NCI-H82 treated with DMSO at 0.1 percent for 48 hours (cell line): ENCODE measurements around the gene RNPEPL1.

Experiments
- DNase-seq: peaks from one replicate; lab custom pipeline; 2025; ENCODE audit not compliant: unreplicated experiment; lab: John Stamatoyannopoulos, UW

RNPEPL1 gene

GRCh38 chr2:240564561-240565332 lies 3.5 kb upstream of the RNPEPL1 start:
- no peak for DNase-seq

- no peak for DNase-seq
Observed at GRCh38 chr2:240565333-240566202, 2.7 kb upstream of the RNPEPL1 start.

- DNase-seq, result peak; percentile 63
Observed at GRCh38 chr2:240566203-240567136, 1.8 kb upstream of the RNPEPL1 start.

DNA sequence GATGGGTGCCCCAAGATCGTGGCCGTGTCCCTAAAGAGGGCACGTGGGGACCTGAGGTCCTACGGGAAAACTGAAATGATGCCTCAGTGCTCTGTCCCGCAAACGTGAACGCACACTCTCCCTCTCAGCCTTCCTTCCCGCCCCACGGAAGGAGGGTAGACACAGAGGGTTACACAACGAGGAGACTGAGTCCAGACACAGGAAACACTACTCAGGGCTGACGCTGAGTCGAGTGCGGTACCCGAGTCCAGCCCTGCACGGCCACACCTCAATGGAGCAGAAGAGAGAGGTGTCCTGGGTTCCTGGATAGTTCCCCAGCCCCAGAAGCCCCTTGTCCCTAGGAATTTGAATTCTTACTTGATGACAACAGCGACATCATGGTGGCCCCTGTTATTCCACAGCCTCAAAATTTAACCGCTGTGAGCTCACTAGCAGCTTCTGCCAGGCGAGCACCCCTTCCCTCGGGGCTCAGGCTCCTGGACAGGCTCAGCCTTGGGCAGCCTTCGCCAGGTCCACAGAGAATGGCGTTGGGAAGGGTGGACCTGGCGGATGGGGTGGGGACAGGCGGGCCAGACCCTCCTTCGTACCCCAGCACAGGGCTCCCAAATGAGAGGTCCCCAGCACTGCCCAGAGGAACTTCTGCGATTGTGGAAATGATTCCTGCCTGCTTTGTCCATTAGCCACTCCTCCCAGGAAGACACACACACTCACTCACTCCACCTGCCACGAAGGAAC lies 980 bp upstream of the RNPEPL1 start:
- DNase-seq, result no peak

DNA sequence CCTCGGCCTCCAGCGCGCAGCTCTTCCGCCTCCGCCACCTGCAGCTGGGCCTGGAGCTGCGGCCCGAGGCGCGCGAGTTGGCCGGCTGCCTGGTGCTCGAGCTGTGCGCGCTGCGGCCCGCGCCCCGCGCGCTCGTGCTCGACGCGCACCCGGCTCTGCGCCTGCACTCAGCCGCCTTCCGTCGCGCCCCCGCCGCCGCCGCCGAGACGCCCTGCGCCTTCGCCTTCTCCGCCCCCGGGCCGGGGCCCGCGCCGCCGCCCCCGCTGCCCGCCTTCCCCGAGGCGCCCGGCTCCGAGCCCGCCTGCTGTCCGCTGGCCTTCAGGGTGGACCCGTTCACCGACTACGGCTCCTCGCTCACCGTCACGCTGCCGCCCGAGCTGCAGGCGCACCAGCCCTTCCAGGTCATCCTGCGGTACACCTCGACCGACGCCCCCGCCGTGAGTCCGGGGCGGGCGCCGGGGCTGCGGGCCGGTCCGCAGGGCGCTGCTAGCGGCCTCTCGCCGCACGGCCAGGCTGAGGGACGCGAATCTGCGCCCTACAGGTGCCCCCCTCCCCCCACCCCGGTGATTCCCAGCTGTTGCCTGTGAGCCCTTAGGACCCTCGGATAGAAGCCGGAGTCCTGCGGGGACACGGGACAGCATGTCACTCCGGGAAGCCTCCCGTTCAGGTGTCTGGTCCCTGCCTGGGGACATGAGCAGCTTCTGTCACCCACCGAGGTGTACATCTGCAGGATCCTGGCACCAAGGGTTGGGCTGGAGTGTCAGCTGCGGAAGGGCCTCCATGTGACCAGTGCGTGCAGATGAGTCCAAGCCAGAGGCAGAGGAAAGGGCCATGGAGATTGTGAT lies 616 bp downstream of the RNPEPL1 start:
- DNase-seq, result no peak

DNA sequence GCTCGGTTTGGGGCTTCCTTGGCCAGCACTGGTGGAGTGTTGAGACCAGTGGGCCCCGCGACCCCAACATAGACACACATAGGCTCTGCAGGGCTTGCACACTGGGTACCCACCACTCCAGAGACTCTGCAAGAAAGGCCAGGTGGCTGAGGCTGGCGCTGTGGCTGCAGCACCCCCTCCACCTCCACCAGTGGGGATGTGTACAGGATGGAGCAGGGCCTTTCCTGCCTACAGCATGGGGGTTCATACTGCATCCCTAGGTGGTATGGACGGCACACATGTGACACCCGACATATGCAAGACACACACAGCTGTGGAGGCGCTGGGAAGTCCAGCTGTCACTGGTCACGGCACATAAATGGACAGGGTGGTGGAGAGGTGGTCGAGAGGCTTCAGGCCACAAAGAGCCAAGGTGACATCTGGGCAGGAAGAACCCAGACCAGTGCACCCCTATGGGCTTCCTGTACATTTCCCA lies 1.3 kb downstream of the RNPEPL1 start:
- no peak for DNase-seq

DNA sequence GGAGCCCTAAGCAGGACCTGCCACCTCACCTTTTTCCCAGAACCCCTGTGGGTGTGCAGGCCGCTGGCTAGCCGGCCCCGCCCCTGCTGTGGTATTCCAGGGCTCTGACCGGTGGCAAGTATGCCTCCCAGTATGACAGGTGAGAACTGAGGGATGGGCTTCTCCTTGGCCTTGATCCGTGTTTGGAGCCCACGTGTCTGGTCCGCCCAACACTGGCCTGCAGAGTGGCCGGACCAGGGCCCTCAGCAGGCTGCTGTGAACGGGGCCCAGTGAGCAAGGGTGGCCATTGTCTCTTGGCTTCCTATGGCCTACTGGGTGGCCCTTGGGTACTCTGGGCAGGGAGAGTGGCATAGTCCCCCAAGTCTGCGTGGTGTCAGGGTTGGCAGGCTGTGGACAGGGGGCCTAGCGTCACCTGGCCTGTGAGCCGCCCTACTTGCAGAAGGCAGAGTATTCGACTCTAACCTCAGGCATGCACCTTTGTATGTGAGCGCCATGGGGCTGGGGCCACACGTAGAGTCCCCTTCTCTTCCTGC lies 1.8 kb downstream of the RNPEPL1 start:
- DNase-seq, result no peak

GRCh38 chr2:240570531-240571313 lies 2.4 kb downstream of the RNPEPL1 start:
- no peak for DNase-seq

DNA sequence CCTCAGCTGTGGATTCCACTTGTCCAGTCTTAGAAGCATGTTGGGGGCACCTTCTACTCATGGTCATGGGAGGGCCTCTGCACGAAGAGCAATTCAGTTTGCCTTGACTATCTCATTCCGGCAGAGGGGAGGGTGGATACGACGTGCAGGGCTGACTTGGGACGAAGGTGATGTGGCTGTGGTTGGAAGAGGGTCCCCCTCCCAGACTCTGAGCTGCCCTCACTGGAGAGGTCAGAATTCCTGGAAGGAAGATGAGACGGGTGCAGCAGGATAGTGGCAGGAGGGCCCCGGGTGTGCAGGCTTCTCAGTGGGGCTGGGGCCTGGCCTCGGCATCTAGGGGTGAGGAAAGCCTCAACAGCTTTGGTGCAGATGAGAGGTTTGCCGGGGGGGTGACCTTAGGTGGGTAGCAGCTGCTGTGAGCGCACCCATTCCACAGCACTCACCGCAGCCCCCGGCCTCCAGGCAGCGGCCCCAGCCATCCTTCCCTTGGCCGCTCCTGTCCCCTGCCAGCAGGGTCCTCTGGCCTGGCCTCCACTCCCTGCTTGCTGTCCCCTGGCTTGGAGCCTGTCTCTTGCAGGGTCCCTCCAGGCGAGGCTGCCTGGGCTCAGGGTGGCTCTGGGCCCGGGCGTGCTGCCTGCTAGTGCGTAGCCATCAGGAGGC lies 3.2 kb downstream of the RNPEPL1 start:
- DNase-seq, result no peak

GRCh38 chr2:240572141-240573031 lies 4.1 kb downstream of the RNPEPL1 start:
- no peak for DNase-seq

- no peak for DNase-seq
Observed at GRCh38 chr2:240573071-240573515, 4.8 kb downstream of the RNPEPL1 start.

GRCh38 chr2:240573516-240574385 lies 5.5 kb downstream of the RNPEPL1 start:
- no peak for DNase-seq

- no peak for DNase-seq
Observed at GRCh38 chr2:240574386-240575100, 6.3 kb downstream of the RNPEPL1 start.

GRCh38 chr2:240575101-240575965 lies 7.0 kb downstream of the RNPEPL1 start:
- no peak for DNase-seq
